CD14-positive monocyte (primary cell): ENCODE measurements around the gene PTCHD1. TPM values are rescaled to one million over a fixed set of nuclear protein-coding genes. Genes with fewer than 3 reads are reported as not detected.

Experiments used
- DNase-seq, 3 donors: peaks; one replicate each; pipeline ENCODE4 v3.0.0-alpha.2; 2011 to 2022
- H2AFZ ChIP-seq: 2 replicates; pipeline ENCODE4 v1.6.0; 2012; ENCODE audit warnings: mild to moderate bottlenecking, low read depth, low read length, inconsistent platforms; ENCODE audit not compliant: insufficient read depth, poor library complexity, severe bottlenecking
- H3K27ac ChIP-seq, 2 donors: 1 replicate in 1 of 2; 2 replicates in 1 of 2; pipeline ENCODE4 v1.5.1; 2012 to 2013; ENCODE audit warnings: low read length in 2 of 2, control low read depth in 1 of 2, inconsistent platforms in 1 of 2, low read depth in 1 of 2, mild to moderate bottlenecking in 1 of 2
- H3K27me3 ChIP-seq, 2 donors: one replicate each; pipeline versions ENCODE4 v1.6.0 to v1.6.1; 2011 to 2013; ENCODE audit warnings: low read length in 2 of 2; ENCODE audit not compliant: control insufficient read depth in 2 of 2, insufficient read depth in 2 of 2
- H3K36me3 ChIP-seq, 2 donors: replicated peaks in 1 of 2; 1 replicate in 1 of 2; 2 replicates in 1 of 2; pipeline versions ENCODE4 v1.5.1 to v1.6.1; 2012 to 2013; ENCODE audit warnings: low read length in 2 of 2, control low read depth in 1 of 2, inconsistent platforms in 1 of 2, mild to moderate bottlenecking in 1 of 2; ENCODE audit not compliant: insufficient read depth in 2 of 2, control insufficient read depth in 1 of 2
- H3K4me1 ChIP-seq, 2 donors: 1 replicate in 1 of 2; 2 replicates in 1 of 2; pipeline versions ENCODE4 v1.5.1 to v1.6.1; 2012 to 2013; ENCODE audit warnings: low read length in 2 of 2, control low read depth in 1 of 2, inconsistent platforms in 1 of 2, mild to moderate bottlenecking in 1 of 2, moderate library complexity in 1 of 2; ENCODE audit not compliant: insufficient read depth in 2 of 2, control insufficient read depth in 1 of 2
- H3K4me2 ChIP-seq: replicated peaks from 2 replicates; pipeline ENCODE3; 2012; ENCODE audit warnings: low read length, moderate library complexity, mild to moderate bottlenecking; ENCODE audit not compliant: poor library complexity, severe bottlenecking; ENCODE audit errors: extremely low read depth
- H3K4me3 ChIP-seq, 3 experiments: fragments of 200-600 bp in 1 of 3; sonication (generic) in 1 of 3; replicated peaks in 1 of 3; 1 replicate in 2 of 3; 2 replicates in 1 of 3; pipeline ENCODE4 v1.5.1; 2011 to 2013; ENCODE audit warnings: low read length in 3 of 3, mild to moderate bottlenecking in 3 of 3, control low read depth in 2 of 3, low read depth in 2 of 3, inconsistent platforms in 1 of 3, moderate library complexity in 1 of 3
- H3K79me2 ChIP-seq: 2 replicates; pipeline ENCODE4 v1.6.0; 2012; ENCODE audit warnings: mild to moderate bottlenecking, control low read depth, inconsistent platforms, low read length, moderate library complexity; ENCODE audit not compliant: insufficient read depth
- H3K9ac ChIP-seq: 2 replicates; pipeline ENCODE4 v1.6.0; 2017; ENCODE audit warnings: low read length, mild to moderate bottlenecking; ENCODE audit not compliant: insufficient read depth, poor library complexity, severe bottlenecking
- H3K9me3 ChIP-seq, 2 donors: replicated peaks in 1 of 2; 1 replicate in 1 of 2; 2 replicates in 1 of 2; pipeline versions ENCODE4 v1.5.1 to v1.6.1; 2012 to 2013; ENCODE audit warnings: low read length in 2 of 2, control low read depth in 1 of 2; ENCODE audit not compliant: control insufficient read depth in 1 of 2, insufficient read depth in 1 of 2
- H4K20me1 ChIP-seq: 2 replicates; pipeline ENCODE4 v1.6.0; 2012; ENCODE audit warnings: mild to moderate bottlenecking, low read length, control low read depth, moderate library complexity; ENCODE audit not compliant: insufficient read depth
- H3K27ac Mint-ChIP-seq, 7 donors: one replicate each; pipeline ENCODE4 v1.8.0; 2020; ENCODE audit warnings: mild to moderate bottlenecking in 7 of 7, mixed read lengths in 7 of 7, moderate library complexity in 6 of 7, inconsistent platforms in 2 of 7
- H3K27me3 Mint-ChIP-seq, 3 donors: one replicate each; pipeline ENCODE4 v1.8.0; 2021 to 2022; ENCODE audit warnings: low read depth in 3 of 3, mild to moderate bottlenecking in 3 of 3, mixed read lengths in 3 of 3, moderate library complexity in 3 of 3, inconsistent platforms in 1 of 3
- H3K36me3 Mint-ChIP-seq, 2 donors: one replicate each; pipeline ENCODE4 v1.8.0; 2020; ENCODE audit warnings: mixed read lengths in 2 of 2, inconsistent platforms in 1 of 2, mild to moderate bottlenecking in 1 of 2
- H3K4me1 Mint-ChIP-seq: one replicate; pipeline ENCODE4 v1.8.0; 2020; ENCODE audit warnings: mild to moderate bottlenecking, mixed read lengths
- H3K4me3 Mint-ChIP-seq, 2 donors: one replicate each; pipeline ENCODE4 v1.8.0; 2020; ENCODE audit warnings: mild to moderate bottlenecking in 2 of 2, mixed read lengths in 2 of 2, moderate library complexity in 1 of 2
- H3K9me3 Mint-ChIP-seq, 7 donors: one replicate each; pipeline ENCODE4 v1.8.0; 2020 to 2022; ENCODE audit warnings: mixed read lengths in 7 of 7, mild to moderate bottlenecking in 6 of 7, moderate library complexity in 6 of 7, inconsistent platforms in 2 of 7
- CTCF ChIP-seq: fragments of 200-600 bp; IDR thresholded peaks from one replicate; pipeline ENCODE4 v1.8.0; 2022; ENCODE audit warnings: antibody characterized with exemption, mild to moderate bottlenecking
- whole genome bisulfite sequencing: methylation state at CpG from one replicate; pipeline ENCODE4 v1.1.5; 2013; ENCODE audit warnings: missing lambda C conversion rate; ENCODE audit not compliant: insufficient coverage; 5-methylcytosine and 5-hydroxymethylcytosine counted together
- intact Hi-C, 2 donors: fragments of 100-400 bp; cut with micrococcal nuclease; formaldehyde crosslinking; loops; one replicate each; pipeline versions ENCODE4 v1.15.0 to v1.15.1; 2023
- polyA plus RNA-seq, 3 donors: library from polyadenylated mRNA; depleted of rRNA in 1 of 3; unstranded in 2 of 3; stranded (reverse) in 1 of 3; fragments of 300-500 nt in 2 of 3; fragments of >200 nt in 1 of 3; fragmentation: Illumina TruSeq in 2 of 3; gene quantifications; 1 replicate in 2 of 3; 2 replicates in 1 of 3; pipeline ENCODE4 v1.2.3, GENCODE V29; 2012 to 2021

Gene PTCHD1
- polyA plus RNA-seq, 3 donors = not detected

- H3K27me3 ChIP-seq = peaks cover 28 to 65% of the 10 kb centered on the region in 2 donors
- no peak overlapping the region for H3K27ac Mint-ChIP-seq
- H3K27ac ChIP-seq = no peak overlapping the region
- peaks cover 0 to 24% of the 10 kb centered on the region in 2 donors for H3K9me3 ChIP-seq
- H3K4me1 Mint-ChIP-seq = no peaks in the 10 kb centered on the region
- H4K20me1 ChIP-seq = no peaks in the 10 kb centered on the region
- no peak for TF ChIP-seq CTCF
- H3K4me1 ChIP-seq = no peaks in the 10 kb centered on the region
- no peak overlapping the region for H3K4me3 ChIP-seq
- H3K27me3 Mint-ChIP-seq = peaks cover 63 to 69% (median 66%) of the 10 kb centered on the region in 3 donors
- no peak overlapping the region for H3K4me3 Mint-ChIP-seq
- H3K9ac ChIP-seq = no peak overlapping the region
- no peak overlapping the region for H3K4me2 ChIP-seq
- no peaks in the 10 kb centered on the region for H3K36me3 Mint-ChIP-seq
- no peak for DNase-seq
- H3K79me2 ChIP-seq = no peaks in the 10 kb centered on the region
- WGBS = under 1% methylated on average over 31 of the region's 63 CpGs
- peaks cover 0 to 24% (median 11%) of the 10 kb centered on the region in 7 donors for H3K9me3 Mint-ChIP-seq
- no peak overlapping the region for H2AFZ ChIP-seq
- intact Hi-C loops = no loop called here
- H3K36me3 ChIP-seq = no peaks in the 10 kb centered on the region
These were observed 165 bp upstream of the PTCHD1 start for GRCh38 chrX:23334521-23334847.

GRCh38 chrX:23338334-23338733 is 3.7 kb downstream of the PTCHD1 start:
- Mint-ChIP-seq H3K9me3 (peaks cover 0 to 14% (median 7%) of the 10 kb centered on the region in 7 donors), H3K27me3 (peaks cover 37 to 43% (median 38%) of the 10 kb centered on the region in 3 donors), H3K27ac (no peak overlapping the region), H3K36me3 (no peaks in the 10 kb centered on the region), H3K4me1 (no peaks in the 10 kb centered on the region), H3K4me3 (no peak overlapping the region)
- Histone ChIP-seq H3K27me3 (peaks cover 15 to 30% of the 10 kb centered on the region in 2 donors), H3K4me1 (no peaks in the 10 kb centered on the region), H3K36me3 (no peaks in the 10 kb centered on the region), H3K4me2 (no peak overlapping the region), H2AFZ (no peak overlapping the region), H4K20me1 (no peaks in the 10 kb centered on the region), H3K9me3 (peaks cover 0 to 11% of the 10 kb centered on the region in 2 donors), H3K27ac (no peak overlapping the region), H3K9ac (no peak overlapping the region), H3K4me3 (no peak overlapping the region), H3K79me2 (no peaks in the 10 kb centered on the region)
- TF ChIP-seq CTCF = no peak
- DNase-seq = no peak
- intact Hi-C loops = no loop called here
- no CpG with 5 or more reads among the region's 4 CpGs for WGBS
